ENCODE data around the gene LRRC32.

Gene LRRC32

GRCh38 chr11:76701294-76702040 is 30.9 kb upstream of the LRRC32 start:
- CTCF ChIA-PET: interaction anchor here (0.5 kb wide), 1 partner anchor 925 kb away, joined by 3 read pairs; no protein-coding TSS in a partner anchor
- POLR2A ChIA-PET: no interaction called here
- TF ChIP-seq HDGF (IDR thresholded peaks at IDR 0.05; ENCODE audit: borderline replicate concordance): no peak
- no peak for TF ChIP-seq CTBP1 (IDR thresholded peaks at IDR 0.05; ENCODE audit: borderline replicate concordance)
- TF ChIP-seq SUZ12 (IDR thresholded peaks at IDR 0.05): no peak
- TF ChIP-seq L3MBTL2 (conservative IDR thresholded peaks at IDR 0.05): no peak
- TF ChIP-seq SP1 (IDR thresholded peaks at IDR 0.05): no peak
- no peak for TF ChIP-seq NFRKB (IDR thresholded peaks at IDR 0.05)
- TF ChIP-seq FOXK2 (IDR thresholded peaks at IDR 0.05): no peak
- no peak for TF ChIP-seq LEF1 (IDR thresholded peaks at IDR 0.05; ENCODE audit: borderline replicate concordance)
- TF ChIP-seq PKNOX1 (IDR thresholded peaks at IDR 0.05): no peak
- TF ChIP-seq ARNT (IDR thresholded peaks at IDR 0.05): no peak
- TF ChIP-seq ZNF384 (IDR thresholded peaks at IDR 0.05): no peak
- no peak for TF ChIP-seq TARDBP (IDR thresholded peaks at IDR 0.05)
- TF ChIP-seq ELF4 (IDR thresholded peaks at IDR 0.05): no peak
- no peak for TF ChIP-seq BHLHE40 (IDR thresholded peaks at IDR 0.05; ENCODE audit: borderline replicate concordance)
- TF ChIP-seq FOXA1 (IDR thresholded peaks at IDR 0.05): no peak
- no peak for TF ChIP-seq FOXM1 (IDR thresholded peaks at IDR 0.05; ENCODE audit: borderline replicate concordance)
- DNase-seq (ENCODE audit: extremely low spot score): no peak

- no peak for DNase-seq (ENCODE audit: extremely low spot score)
- TF ChIP-seq SP1 (IDR thresholded peaks at IDR 0.05) (no peak), NFRKB (IDR thresholded peaks at IDR 0.05) (no peak), FOXK2 (IDR thresholded peaks at IDR 0.05) (no peak), PKNOX1 (IDR thresholded peaks at IDR 0.05) (no peak), L3MBTL2 (conservative IDR thresholded peaks at IDR 0.05) (no peak), ZNF384 (IDR thresholded peaks at IDR 0.05) (no peak), LEF1 (IDR thresholded peaks at IDR 0.05; ENCODE audit: borderline replicate concordance) (no peak), TARDBP (IDR thresholded peaks at IDR 0.05) (no peak), SUZ12 (IDR thresholded peaks at IDR 0.05) (no peak), CTBP1 (IDR thresholded peaks at IDR 0.05; ENCODE audit: borderline replicate concordance) (no peak), BHLHE40 (IDR thresholded peaks at IDR 0.05; ENCODE audit: borderline replicate concordance) (no peak), FOXA1 (IDR thresholded peaks at IDR 0.05) (no peak), FOXM1 (IDR thresholded peaks at IDR 0.05; ENCODE audit: borderline replicate concordance) (no peak), ELF4 (IDR thresholded peaks at IDR 0.05) (no peak), ARNT (IDR thresholded peaks at IDR 0.05) (no peak)
- POLR2A ChIA-PET: no interaction called here
- CTCF ChIA-PET: no interaction called here
These were observed 29.9 kb upstream of the LRRC32 start for GRCh38 chr11:76700177-76701100.

GRCh38 chr11:76699451-76700091 is 29.0 kb upstream of the LRRC32 start:
- CTCF ChIA-PET: interaction anchor here (1.4 kb wide), 1 partner anchor 13 kb away, joined by 3 read pairs; no protein-coding TSS in a partner anchor
- TF ChIP-seq ARNT (IDR thresholded peaks at IDR 0.05): no peak
- TF ChIP-seq L3MBTL2 (conservative IDR thresholded peaks at IDR 0.05): no peak
- no peak for TF ChIP-seq FOXM1 (IDR thresholded peaks at IDR 0.05; ENCODE audit: borderline replicate concordance)
- no peak for TF ChIP-seq CTBP1 (IDR thresholded peaks at IDR 0.05; ENCODE audit: borderline replicate concordance)
- no peak for TF ChIP-seq PKNOX1 (IDR thresholded peaks at IDR 0.05)
- TF ChIP-seq FOXA1 (IDR thresholded peaks at IDR 0.05): no peak
- TF ChIP-seq SUZ12 (IDR thresholded peaks at IDR 0.05): no peak
- no peak for TF ChIP-seq TARDBP (IDR thresholded peaks at IDR 0.05)
- no peak for TF ChIP-seq SP1 (IDR thresholded peaks at IDR 0.05)
- TF ChIP-seq ZNF384 (IDR thresholded peaks at IDR 0.05): no peak
- TF ChIP-seq ELF4 (IDR thresholded peaks at IDR 0.05): no peak
- TF ChIP-seq HDGF (IDR thresholded peaks at IDR 0.05; ENCODE audit: borderline replicate concordance): no peak
- TF ChIP-seq FOXK2 (IDR thresholded peaks at IDR 0.05): no peak
- TF ChIP-seq BHLHE40 (IDR thresholded peaks at IDR 0.05; ENCODE audit: borderline replicate concordance): no peak
- DNase-seq (ENCODE audit: extremely low spot score): no peak
- POLR2A ChIA-PET: no interaction called here

- DNase-seq (ENCODE audit: extremely low spot score): peak; percentile 32
- ChIA-PET POLR2A (no interaction called here), CTCF (interaction anchor here (0.6 to 1.4 kb wide), 2 partner anchors 12 to 525 kb away, joined by 3 read pairs; no protein-coding TSS in a partner anchor)
- TF ChIP-seq HDGF (IDR thresholded peaks at IDR 0.05; ENCODE audit: borderline replicate concordance) (no peak), ZNF384 (IDR thresholded peaks at IDR 0.05) (no peak), SP1 (IDR thresholded peaks at IDR 0.05) (no peak), PKNOX1 (IDR thresholded peaks at IDR 0.05) (no peak), L3MBTL2 (conservative IDR thresholded peaks at IDR 0.05) (no peak), LEF1 (IDR thresholded peaks at IDR 0.05; ENCODE audit: borderline replicate concordance) (no peak), FOXK2 (IDR thresholded peaks at IDR 0.05) (no peak), ELF4 (IDR thresholded peaks at IDR 0.05) (no peak)
These were observed 27.9 kb upstream of the LRRC32 start for GRCh38 chr11:76698321-76699043.

Measured in HEK293T (cell line).